Neural cell (in vitro differentiated cells): ENCODE data around the gene PPP3CA. TPM values are rescaled to one million over a fixed set of nuclear protein-coding genes. Genes with fewer than 3 reads are reported as not detected.

ENCODE experiments used
- H2AFZ ChIP-seq: fragments of 200-600, 300-800 bp; sonication (generic), shearing (Covaris generic); 2 replicates; pipeline ENCODE4 v1.6.0; 2014; ENCODE audit warnings: low read depth, mild to moderate bottlenecking, antibody characterized with exemption, low read length, moderate library complexity
- H3F3A ChIP-seq: fragments of 200-600 bp; shearing (Covaris generic); 2 replicates; pipeline ENCODE4 v1.6.1; 2016; ENCODE audit warnings: mild to moderate bottlenecking, moderate library complexity, mixed read lengths, antibody characterized with exemption, low read length; ENCODE audit not compliant: insufficient read depth, poor library complexity, severe bottlenecking
- H3K27ac ChIP-seq: fragments of 200-600, 300-800 bp; sonication (generic), shearing (Covaris generic); 2 replicates; pipeline ENCODE4 v1.5.1; 2014; ENCODE audit warnings: mild to moderate bottlenecking, low read length, moderate library complexity
- H3K27me3 ChIP-seq: fragments of 300-800, 200-600 bp; sonication (generic), shearing (Covaris generic); 2 replicates; pipeline ENCODE4 v1.6.0; 2014; ENCODE audit warnings: mild to moderate bottlenecking, low read depth, low read length, moderate library complexity; ENCODE audit not compliant: insufficient read depth
- H3K36me3 ChIP-seq: fragments of 300-800, 200-600 bp; sonication (generic), shearing (Covaris generic); 2 replicates; pipeline ENCODE4 v1.5.1; 2014; ENCODE audit warnings: mild to moderate bottlenecking, antibody characterized with exemption, low read length, moderate library complexity; ENCODE audit not compliant: insufficient read depth
- H3K4me2 ChIP-seq: fragments of 300-800, 200-600 bp; sonication (generic), shearing (Covaris generic); 2 replicates; pipeline ENCODE4 v1.6.0; 2014; ENCODE audit warnings: mild to moderate bottlenecking, low read length
- H3K4me3 ChIP-seq: fragments of 300-800, 200-600 bp; sonication (generic), shearing (Covaris generic); 2 replicates; pipeline ENCODE4 v1.5.1; 2014; ENCODE audit warnings: mild to moderate bottlenecking, low read length, moderate library complexity
- H3K79me2 ChIP-seq: fragments of 200-600 bp; shearing (Covaris generic); replicated peaks from 2 replicates; pipeline ENCODE4 v1.6.0; 2014; ENCODE audit warnings: mild to moderate bottlenecking, low read length, moderate library complexity; ENCODE audit not compliant: insufficient read depth
- H3K9ac ChIP-seq: fragments of 300-800, 200-600 bp; sonication (generic), shearing (Covaris generic); 2 replicates; pipeline ENCODE4 v1.6.1; 2016; ENCODE audit warnings: mild to moderate bottlenecking, low read length, mixed read lengths
- H3K9me2 ChIP-seq: fragments of 200-600 bp; shearing (Covaris generic); 2 replicates; pipeline ENCODE4 v1.6.1; 2016; ENCODE audit warnings: mild to moderate bottlenecking, low read length, mixed read lengths; ENCODE audit not compliant: insufficient read depth
- H3K9me3 ChIP-seq: fragments of 200-600, 300-800 bp; sonication (generic), shearing (Covaris generic); 2 replicates; pipeline ENCODE4 v1.6.1; 2016; ENCODE audit warnings: mild to moderate bottlenecking, mixed run types, low read length, moderate library complexity, mixed read lengths
- H4K20me1 ChIP-seq: fragments of 200-600 bp; shearing (Covaris generic); 2 replicates; pipeline ENCODE4 v1.6.1; 2016; ENCODE audit warnings: mild to moderate bottlenecking, mixed run types; ENCODE audit not compliant: insufficient read depth
- CTCF ChIP-seq: fragments of 450-650 bp; IDR thresholded peaks from 2 replicates; pipeline ENCODE4 v1.5.1; 2014; ENCODE audit warnings: antibody characterized with exemption, mild to moderate bottlenecking, moderate library complexity; ENCODE audit not compliant: poor library complexity, severe bottlenecking
- EP300 ChIP-seq: fragments of 450-650 bp; conservative IDR thresholded peaks from 2 replicates; pipeline ENCODE4 v1.6.1; 2014; ENCODE audit warnings: antibody characterized with exemption, mild to moderate bottlenecking, moderate library complexity; ENCODE audit not compliant: poor library complexity, severe bottlenecking
- EZH2 ChIP-seq: fragments of 200-600, 300-800 bp; shearing (Covaris generic), sonication (generic); IDR thresholded peaks from 2 replicates; pipeline ENCODE4 v1.6.1; 2014; ENCODE audit warnings: antibody characterized with exemption, low read length, borderline replicate concordance, mild to moderate bottlenecking; ENCODE audit not compliant: insufficient read depth, poor library complexity, severe bottlenecking
- MXI1 ChIP-seq: fragments of 450-650 bp; conservative IDR thresholded peaks from 2 replicates; pipeline ENCODE4 v1.6.1; 2014; ENCODE audit warnings: antibody characterized with exemption, mild to moderate bottlenecking; ENCODE audit not compliant: poor library complexity, severe bottlenecking
- POLR2AphosphoS5 ChIP-seq: IDR thresholded peaks from 2 replicates; pipeline ENCODE4 v1.6.1; 2012
- RAD21 ChIP-seq: fragments of 450-650 bp; conservative IDR thresholded peaks from 2 replicates; pipeline ENCODE4 v1.6.1; 2014; ENCODE audit warnings: antibody characterized with exemption, mild to moderate bottlenecking, moderate library complexity
- REST ChIP-seq: IDR thresholded peaks from 2 replicates; pipeline ENCODE4 v1.6.1; 2012; ENCODE audit warnings: borderline replicate concordance
- SMC3 ChIP-seq: fragments of 450-650 bp; conservative IDR thresholded peaks from 2 replicates; pipeline ENCODE4 v1.6.1; 2014; ENCODE audit warnings: antibody characterized with exemption, mild to moderate bottlenecking, moderate library complexity; ENCODE audit not compliant: poor library complexity
- TAF1 ChIP-seq: IDR thresholded peaks from 2 replicates; pipeline ENCODE4 v1.6.1; 2012; ENCODE audit warnings: low read depth
- polyA plus RNA-seq: library from polyadenylated mRNA; depleted of rRNA; stranded (reverse); fragments of >200 nt; gene quantifications from 2 replicates; pipeline ENCODE4 v1.2.3, GENCODE V29; 2014

Gene PPP3CA
- polyA plus RNA-seq, 1 donor from 2014 or later = 78.2 TPM

- Histone ChIP-seq H2AFZ (no peak overlapping the region), H3K27me3 (no peaks in the 10 kb centered on the region), H3K4me2 (no peak overlapping the region), H4K20me1 (no peaks in the 10 kb centered on the region), H3K4me3 (no peak overlapping the region), H3K36me3 (no peaks in the 10 kb centered on the region), H3K9ac (no peak overlapping the region), H3F3A (no peaks in the 10 kb centered on the region), H3K27ac (no peak overlapping the region), H3K9me3 (no peaks in the 10 kb centered on the region), H3K9me2 (no peaks in the 10 kb centered on the region), H3K79me2 (peaks cover 12% of the 10 kb centered on the region)
- no peak for TF ChIP-seq POLR2AphosphoS5
- TF ChIP-seq CTCF = no peak
- TF ChIP-seq EZH2 = no peak
- TF ChIP-seq TAF1 = no peak
- no peak for TF ChIP-seq RAD21
- no peak for TF ChIP-seq REST
- TF ChIP-seq EP300 = no peak
- TF ChIP-seq MXI1 = no peak
- no peak for TF ChIP-seq SMC3
These were observed 87.5 kb downstream of the PPP3CA start for GRCh38 chr4:101259876-101260275.

DNA sequence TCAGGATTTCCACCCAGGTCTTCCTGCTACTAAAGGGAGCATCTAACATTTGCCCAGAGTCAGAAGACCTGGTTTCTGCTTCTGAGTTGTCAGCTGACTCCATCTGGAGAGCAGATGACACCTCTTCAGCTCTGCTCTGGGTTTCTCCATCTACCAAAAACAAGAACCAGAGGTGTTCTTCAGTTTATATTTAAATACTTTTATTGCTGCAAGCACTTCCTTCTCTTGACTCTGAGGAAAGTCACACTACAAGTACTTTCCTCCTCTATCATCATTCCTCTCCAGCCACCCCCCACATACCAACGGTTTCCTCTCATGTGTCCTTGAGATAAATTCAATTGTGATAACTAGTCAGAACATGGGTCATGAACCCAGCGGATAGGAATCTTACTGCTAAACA is 88.4 kb downstream of the PPP3CA start:
- H3K27ac ChIP-seq = no peak overlapping the region
- H3K9ac ChIP-seq = no peak overlapping the region
- H4K20me1 ChIP-seq = no peaks in the 10 kb centered on the region
- no peaks in the 10 kb centered on the region for H3K9me2 ChIP-seq
- no peaks in the 10 kb centered on the region for H3F3A ChIP-seq
- no peaks in the 10 kb centered on the region for H3K9me3 ChIP-seq
- H3K4me3 ChIP-seq = no peak overlapping the region
- H3K79me2 ChIP-seq = peaks cover 8% of the 10 kb centered on the region
- H3K4me2 ChIP-seq = no peak overlapping the region
- no peaks in the 10 kb centered on the region for H3K36me3 ChIP-seq
- TF ChIP-seq TAF1 (no peak), EZH2 (no peak), CTCF (no peak), MXI1 (no peak), POLR2AphosphoS5 (no peak)
- no peak overlapping the region for H2AFZ ChIP-seq
- H3K27me3 ChIP-seq = no peaks in the 10 kb centered on the region
